NCI-H1694 treated with DMSO at 0.1 percent for 48 hours (cell line): ENCODE data around the gene DACT2.

Source experiments
- DNase-seq: peaks from one replicate; lab custom pipeline; 2025; lab: John Stamatoyannopoulos, UW

Gene DACT2

GRCh38 chr6:168265827-168266815 lies 53.5 kb downstream of the DACT2 start:
- no peak for DNase-seq

DNA sequence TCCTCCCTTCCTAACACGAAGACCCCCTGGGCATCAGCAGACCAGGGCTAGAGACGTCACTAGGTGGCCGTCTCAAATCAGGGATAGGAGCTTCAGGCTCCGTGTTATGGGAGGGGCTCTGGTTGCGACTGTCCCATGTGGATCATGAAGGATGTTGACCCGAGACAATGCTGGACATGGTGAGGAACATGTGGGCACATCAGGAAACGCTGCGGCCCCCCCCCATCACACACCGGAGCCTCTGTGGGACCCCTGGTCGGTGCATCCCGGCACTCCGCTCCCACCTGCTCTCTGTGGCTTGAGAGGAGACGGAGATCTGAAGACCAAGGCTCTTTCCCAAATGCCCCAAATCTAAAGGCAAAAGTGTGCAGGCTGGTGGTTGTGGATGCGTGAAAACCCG lies 54.2 kb downstream of the DACT2 start:
- no peak for DNase-seq

GRCh38 chr6:168264593-168265335 lies 54.8 kb downstream of the DACT2 start:
- no peak for DNase-seq

DNA sequence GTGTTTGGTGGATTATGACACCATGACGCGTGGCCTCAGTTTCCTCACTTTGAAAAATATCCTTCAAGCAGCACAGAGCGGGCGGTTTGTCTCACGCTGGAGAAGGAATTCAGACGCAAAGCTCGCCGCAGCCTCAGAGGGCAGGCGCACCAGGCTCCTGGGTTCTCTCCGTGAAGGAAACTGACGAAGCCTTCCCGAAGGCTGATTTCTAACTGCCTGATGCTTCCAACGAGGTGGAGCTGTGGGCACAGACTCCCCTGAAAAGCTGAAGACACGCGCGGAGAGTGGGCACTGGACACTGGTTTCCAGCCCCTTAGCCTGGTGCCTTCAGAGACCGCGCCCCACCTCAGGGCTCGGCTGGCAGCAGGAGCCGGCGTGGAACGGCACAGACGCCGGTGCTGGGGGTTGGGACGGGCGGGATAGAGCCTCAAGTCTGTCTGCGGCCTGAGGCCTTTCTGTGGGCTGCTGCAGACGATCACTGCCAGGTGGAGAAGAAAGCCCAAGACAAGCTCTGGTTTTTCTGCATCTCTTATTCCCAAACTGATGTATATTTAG lies 56.1 kb downstream of the DACT2 start:
- DNase-seq: no peak

DNA sequence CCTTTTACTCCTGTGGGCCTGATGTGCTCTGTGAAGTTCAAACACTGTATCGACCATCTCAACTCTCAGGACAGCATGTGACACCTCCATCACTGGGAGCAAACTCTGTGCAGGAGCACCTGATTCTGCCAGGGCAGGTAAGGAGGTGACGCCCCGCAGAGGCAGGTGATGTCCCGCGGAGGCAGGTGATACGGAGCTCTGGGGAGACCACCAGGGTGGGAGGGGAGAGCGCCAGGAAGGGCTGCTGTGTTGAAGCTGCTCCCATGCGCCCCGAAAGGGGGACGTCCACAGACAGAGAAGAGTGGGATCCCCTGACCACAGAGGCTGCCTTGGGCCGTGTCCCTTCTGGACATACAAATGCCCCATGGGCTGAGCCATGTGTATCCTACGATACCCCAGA lies 58.3 kb downstream of the DACT2 start:
- no peak for DNase-seq

GRCh38 chr6:168260420-168260987 lies 59.1 kb downstream of the DACT2 start:
- DNase-seq: no peak

DNA sequence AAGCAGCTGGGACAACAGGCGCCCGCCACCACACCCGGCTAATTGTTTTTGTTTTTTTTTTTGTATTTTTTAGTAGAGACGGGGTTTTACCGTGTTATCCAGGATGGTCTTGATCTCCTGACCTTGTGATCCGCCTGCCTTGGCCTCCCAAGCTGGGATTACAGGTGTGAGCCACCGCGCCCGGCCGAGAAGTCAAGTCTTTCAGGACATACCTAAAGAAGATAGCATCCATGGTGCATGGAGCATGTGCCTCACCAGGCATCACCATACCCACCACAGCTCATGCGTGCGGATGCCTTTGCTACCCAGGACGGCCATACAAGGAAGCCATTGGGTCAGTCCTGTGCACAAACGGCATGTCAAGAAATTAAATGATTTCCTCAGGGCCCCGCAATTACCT lies 60.8 kb downstream of the DACT2 start:
- DNase-seq: no peak

DNA sequence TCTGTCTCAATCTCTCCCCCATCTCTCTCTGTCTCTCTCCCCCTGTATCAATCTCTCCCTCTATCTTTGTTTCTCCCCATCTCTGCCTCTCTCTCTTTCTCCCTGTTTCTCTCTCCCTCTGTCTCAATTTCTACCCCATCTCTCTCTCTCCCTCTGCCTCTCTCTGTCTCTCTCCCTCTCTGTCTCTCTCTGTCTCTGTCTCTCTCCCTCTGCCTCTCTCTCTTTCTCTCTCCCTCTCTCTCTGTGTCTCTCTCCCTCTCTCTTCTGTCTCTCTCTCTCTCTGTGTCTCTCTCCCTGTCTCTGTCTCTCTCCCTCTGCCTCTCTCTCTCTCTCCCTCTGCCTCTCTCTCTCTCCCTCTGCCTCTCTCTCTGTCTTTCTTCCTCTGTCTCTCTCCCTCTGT lies 62.6 kb downstream of the DACT2 start:
- DNase-seq: no peak
